GM18909 (cell line): ENCODE data around the gene SHOC2.

Experiments used
- ATAC-seq: cut with Tn5 transposase; IDR thresholded peaks from one replicate; pipeline ENCODE4 v1.9.1; 2021; ENCODE audit warnings: mild to moderate bottlenecking; ENCODE audit not compliant: unreplicated experiment, poor library complexity

The SHOC2 gene

DNA sequence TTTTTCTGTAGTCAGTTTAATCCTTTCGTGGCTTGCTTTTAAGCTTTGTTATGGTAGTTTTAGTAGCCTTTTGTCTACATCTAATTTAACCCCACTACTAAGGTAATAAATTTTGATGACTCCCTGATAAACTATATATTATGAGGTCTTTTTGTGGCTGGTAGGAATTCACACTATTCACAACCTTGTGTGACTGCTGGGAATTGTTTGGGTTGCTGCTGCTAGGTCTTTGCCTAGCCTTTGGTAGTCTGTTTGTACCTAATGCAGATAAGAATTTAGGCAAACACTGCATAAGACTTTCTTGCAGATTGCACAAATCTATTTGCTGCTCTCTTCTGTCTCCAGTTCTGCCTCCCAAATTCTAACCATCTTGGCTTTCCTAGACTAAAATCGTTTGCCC is 58.3 kb downstream of the SHOC2 start:
- no peak for ATAC-seq

DNA sequence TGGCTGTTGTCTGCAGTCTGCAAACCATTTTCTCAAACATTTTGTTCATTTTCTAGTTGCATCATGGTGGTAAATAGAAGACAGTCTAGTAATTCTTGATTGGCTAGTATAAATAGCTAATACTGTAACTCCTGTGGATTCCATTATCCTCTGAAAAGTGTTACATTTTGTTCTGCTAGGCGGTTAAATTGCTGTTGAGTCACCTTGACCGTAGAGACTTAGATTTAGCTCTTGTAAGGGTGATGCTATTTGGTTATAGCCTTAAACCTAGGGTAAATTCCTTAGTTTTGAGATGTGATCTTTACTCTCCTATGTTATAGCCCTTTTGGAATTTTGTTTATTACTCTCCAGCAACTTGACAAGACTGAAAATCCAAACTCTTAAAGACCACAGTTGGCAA is 58.8 kb downstream of the SHOC2 start:
- no peak for ATAC-seq

- no peak for ATAC-seq
Observed at GRCh38 chr10:110979611-110980010, 60.2 kb downstream of the SHOC2 start.

DNA sequence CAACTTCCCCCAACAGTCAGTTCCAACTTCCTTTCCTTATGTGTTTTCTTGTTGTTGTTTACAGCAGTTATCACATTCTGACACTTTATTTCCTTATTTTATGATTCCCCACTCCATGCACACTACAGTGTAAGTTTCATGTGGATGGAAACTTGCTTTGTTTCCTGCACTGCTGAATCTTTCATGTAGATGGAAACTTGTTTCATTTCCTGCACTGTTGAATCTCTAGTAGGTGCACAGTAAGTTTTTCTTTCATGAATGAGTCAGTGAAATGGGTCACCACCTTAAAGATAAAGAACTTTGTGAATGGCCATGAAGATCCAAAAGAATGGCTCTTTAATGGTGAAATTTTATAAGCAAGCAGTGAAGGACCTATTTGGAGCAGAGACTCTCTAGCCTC is 61.4 kb downstream of the SHOC2 start:
- no peak for ATAC-seq

GRCh38 chr10:110983466-110983865 is 64.1 kb downstream of the SHOC2 start:
- ATAC-seq = no peak

- ATAC-seq = no peak
Observed at GRCh38 chr10:110985497-110986275, 66.3 kb downstream of the SHOC2 start.

DNA sequence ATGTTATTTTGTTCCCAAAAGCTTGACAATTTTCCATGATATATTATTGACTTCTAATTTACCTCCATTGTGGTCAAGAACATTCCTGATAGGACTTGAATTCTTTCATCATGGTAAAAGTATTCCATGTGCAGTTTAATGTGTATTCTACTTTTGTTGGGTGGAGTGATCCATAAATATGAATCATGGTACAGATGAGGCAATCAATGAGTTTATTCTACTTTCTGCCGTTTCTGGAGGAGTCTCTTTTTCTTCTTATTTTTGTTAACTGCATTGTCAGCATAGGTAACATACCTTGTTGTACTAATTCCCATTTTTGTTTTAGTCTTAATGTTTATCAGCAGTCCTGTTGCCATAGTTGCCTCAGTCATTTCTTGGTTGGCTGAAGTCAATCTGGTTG is 69.6 kb downstream of the SHOC2 start:
- ATAC-seq = no peak

GRCh38 chr10:110992006-110992800 is 72.8 kb downstream of the SHOC2 start:
- no peak for ATAC-seq

- peak; percentile 69 for ATAC-seq
Observed at GRCh38 chr10:110993024-110993693, 73.8 kb downstream of the SHOC2 start.

DNA sequence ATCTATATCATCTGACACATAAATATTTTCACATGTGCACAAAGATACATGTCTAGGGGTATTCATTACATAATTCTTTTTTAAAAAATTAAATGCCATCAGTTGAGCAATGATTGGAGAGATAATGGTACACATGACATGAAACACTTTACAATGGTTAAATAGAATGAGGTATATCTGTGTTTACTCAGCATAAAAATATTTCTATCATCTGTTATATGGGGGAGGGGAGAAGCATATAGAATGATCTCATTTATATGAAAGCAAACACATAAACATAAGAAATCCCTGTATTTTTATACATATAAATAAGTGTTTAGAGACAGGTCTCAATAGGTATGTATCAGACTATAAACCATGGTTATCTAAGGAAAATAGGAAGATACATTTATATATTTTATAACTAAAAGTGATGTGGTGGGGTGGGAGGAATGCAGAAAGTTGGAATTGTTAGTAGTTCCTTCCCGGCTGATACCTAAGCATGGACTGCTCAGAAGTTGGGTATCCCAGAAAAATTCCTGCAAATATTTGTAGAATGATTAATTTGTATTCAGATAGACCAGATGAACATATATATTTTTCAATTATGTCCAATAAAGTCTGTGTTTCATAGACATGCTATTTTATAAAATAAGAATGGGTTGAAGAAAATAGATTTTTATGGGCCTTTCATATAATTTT is 75.1 kb downstream of the SHOC2 start:
- ATAC-seq = no peak

- ATAC-seq = no peak
Observed at GRCh38 chr10:110995301-110995700, 75.9 kb downstream of the SHOC2 start.

GRCh38 chr10:110996256-110996655 is 76.9 kb downstream of the SHOC2 start:
- ATAC-seq = no peak

- no peak for ATAC-seq
Observed at GRCh38 chr10:111004016-111004415, 84.6 kb downstream of the SHOC2 start.

GRCh38 chr10:111007486-111007885 is 88.1 kb downstream of the SHOC2 start:
- no peak for ATAC-seq

GRCh38 chr10:111015181-111015580 is 95.8 kb downstream of the SHOC2 start:
- ATAC-seq = no peak

- ATAC-seq = peak; percentile 58
Observed at GRCh38 chr10:111017098-111017497, 97.7 kb downstream of the SHOC2 start.

DNA sequence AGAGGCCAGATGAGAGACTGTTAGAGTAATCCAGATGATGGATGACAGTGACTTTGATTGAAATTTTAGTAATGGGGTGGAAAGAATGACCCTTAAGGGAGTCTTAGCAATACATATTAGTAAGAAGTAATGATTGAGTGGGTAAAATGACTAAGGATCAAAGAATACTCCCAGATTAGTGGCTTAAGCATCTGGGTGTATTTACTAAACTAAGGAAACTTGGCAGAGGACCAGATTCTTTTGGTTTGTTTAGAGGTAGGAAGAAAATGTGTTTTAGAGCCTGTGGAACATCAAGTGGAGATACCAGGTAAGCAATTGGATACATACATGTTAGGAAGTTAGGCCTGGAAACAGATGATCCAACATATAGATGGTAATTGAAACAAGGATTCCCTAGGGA is 98.6 kb downstream of the SHOC2 start:
- no peak for ATAC-seq

DNA sequence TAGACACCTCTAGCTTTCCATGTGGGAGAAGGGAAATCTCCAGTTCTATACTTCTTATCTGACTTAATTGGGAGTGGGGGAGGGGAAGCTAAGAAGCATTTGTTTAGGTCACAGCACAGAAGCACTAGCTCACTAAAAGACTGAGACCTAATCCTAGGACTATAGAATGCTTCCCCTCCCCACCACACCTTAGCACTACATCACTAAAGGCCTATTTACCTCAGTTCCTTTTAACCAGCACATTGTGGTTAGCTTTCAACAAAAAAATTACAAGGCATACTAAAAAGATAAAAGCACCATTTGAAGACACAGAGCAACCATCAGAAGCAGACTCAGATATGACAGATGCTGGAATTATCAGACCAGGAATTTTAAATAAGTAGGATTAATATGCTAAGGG is 103.7 kb downstream of the SHOC2 start:
- no peak for ATAC-seq

DNA sequence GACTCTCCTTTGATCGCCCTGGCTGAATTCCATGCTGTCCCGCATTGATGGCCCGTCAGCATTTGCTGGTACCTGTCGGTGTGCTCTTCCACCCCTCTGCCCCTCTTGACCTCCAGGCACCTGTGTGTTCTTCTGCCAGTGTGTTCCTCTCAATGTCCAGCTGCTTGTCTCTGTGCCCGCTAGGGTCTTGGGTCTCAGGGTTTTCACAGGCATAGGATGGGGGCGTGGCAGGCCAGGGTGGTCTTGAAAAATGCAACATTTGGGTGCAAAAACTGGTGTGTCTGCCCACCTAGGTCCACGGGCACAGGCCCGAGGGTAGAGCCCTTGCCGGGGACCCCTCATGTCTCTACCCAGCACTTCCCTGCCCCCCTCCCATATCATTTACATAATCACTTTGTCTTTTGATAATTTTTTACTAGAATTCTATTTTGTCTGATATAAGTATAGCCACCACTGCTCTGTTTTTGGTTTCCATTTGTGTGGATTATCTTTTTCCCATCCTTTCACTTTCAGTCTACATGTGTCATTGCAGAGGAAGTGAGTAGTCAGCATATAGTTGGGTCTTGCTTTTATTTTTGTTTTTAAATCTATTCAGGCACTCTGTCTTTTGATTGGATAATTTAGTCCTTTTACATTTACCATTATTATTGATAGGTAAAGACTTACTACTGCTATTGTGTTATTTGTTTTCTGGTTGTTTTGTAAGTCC is 110.8 kb downstream of the SHOC2 start:
- peak; percentile 68 for ATAC-seq
